Hindlimb muscle (tissue), 1 donor: ENCODE data around the gene ZNF365. TPM values are rescaled to one million over a fixed set of nuclear protein-coding genes. Genes with fewer than 3 reads are reported as not detected.

Experiments used
- DNase-seq: peaks from one replicate; pipeline ENCODE4 v3.0.0-alpha.2; 2013
- polyA plus RNA-seq: library from polyadenylated mRNA; unstranded; fragments of 120-200 nt; gene quantifications from one replicate; pipeline ENCODE4 v1.2.1, GENCODE V29; 2013; ENCODE audit not compliant: insufficient read length

The ZNF365 gene
- polyA plus RNA-seq, 1 donor, result not detected

GRCh38 chr10:62422068-62422590, 48.0 kb downstream of the ZNF365 start:
- no peak for DNase-seq

DNA sequence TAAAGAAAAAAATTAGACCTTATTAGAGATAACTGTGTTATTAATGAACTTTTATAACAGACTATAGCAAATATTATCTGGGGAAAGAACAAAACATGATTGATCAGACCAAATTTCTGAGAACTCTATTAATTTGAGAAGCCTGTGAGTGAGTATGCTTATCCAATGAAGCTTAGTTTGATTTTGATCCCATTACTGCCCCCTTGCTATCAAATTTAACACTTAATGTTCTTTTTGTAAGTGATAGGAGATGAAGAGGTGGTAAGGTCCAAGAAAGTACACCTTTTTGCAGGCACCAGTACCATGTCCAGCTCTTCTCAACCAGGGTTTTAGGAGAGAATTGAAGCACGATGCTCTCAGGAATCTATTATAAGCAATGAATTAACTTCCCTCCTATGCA, 49.9 kb downstream of the ZNF365 start:
- DNase-seq, result no peak

DNA sequence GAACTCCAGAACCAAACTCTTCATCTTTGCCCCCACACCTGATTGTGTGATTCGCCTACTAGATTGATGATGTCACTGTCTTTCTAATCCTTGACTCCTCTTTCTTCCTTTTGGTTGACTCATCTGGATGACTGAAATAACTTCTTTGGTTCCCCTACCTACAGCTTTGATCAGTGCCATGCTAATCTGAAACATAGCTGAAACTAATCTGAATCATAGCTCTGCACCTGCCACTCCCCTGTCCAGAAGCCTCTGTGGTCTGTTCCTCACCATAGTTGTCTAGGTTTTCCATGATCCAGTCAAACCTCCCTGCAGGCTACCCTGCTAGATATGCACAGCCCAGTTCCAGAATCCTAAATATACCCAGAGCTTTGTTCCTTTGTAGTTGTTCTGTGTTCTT, 51.9 kb downstream of the ZNF365 start:
- no peak for DNase-seq

DNA sequence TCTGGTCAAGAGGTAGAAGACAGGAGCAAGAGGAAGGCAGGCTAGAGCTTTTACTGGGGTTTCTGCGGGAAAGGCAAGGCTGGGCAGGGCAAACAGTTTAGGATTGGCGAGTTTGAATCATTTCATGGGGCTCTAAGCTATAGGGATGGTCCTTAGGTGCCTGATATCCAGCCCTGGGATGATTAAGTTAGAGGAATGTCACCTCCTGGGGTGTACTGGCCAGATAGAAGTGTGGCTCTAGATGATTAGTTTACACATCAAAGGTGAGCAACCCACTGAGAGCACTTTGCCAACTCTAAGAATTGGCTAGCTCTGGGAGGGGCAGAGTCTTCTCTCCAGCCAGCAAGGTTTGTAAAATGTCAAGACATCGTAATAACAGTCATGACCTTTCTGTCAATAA, 52.4 kb downstream of the ZNF365 start:
- DNase-seq, result no peak

DNA sequence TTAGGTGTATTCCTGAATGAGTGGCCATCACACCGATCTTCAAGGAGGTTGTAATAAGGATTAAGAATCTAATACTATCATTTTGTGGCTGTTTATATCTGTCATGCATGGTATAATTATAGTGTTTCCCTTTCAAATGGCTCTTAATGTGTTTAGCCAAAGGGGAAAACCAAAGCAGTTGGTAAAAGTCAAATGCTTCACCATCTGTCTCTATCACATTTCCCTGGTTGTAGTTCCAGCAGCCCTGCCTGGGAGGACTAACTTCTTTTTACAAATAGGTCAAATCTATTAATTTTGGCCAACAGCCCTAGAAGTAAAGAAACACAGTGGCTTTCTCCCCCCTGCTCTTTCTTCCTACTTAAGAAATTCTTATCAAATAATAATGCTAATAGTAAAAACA, 56.7 kb downstream of the ZNF365 start:
- DNase-seq, result no peak

- no peak for DNase-seq
These were observed 59.1 kb downstream of the ZNF365 start for GRCh38 chr10:62433181-62433692.

DNA sequence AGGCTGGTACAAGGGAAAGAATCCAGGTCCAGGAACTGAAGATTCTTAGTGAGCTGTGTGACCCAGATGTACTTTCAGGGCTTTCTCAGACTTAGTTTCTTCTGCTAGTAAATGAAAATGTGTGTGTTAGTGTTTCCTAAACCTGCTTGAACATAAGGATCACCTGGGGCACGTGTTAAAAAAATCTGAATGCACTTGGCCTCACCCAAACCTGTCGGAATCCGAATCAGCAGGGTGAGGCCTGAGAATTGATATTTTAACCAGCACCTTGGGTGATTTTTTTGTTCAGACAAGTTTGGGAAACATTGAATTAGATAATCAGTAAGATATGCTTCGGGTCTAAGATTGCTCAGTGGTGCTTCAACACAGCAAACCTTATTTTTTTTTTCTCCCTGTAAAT, 59.7 kb downstream of the ZNF365 start:
- no peak for DNase-seq

- DNase-seq, result peak; percentile 59
These were observed 63.5 kb downstream of the ZNF365 start for GRCh38 chr10:62437696-62438095.

DNA sequence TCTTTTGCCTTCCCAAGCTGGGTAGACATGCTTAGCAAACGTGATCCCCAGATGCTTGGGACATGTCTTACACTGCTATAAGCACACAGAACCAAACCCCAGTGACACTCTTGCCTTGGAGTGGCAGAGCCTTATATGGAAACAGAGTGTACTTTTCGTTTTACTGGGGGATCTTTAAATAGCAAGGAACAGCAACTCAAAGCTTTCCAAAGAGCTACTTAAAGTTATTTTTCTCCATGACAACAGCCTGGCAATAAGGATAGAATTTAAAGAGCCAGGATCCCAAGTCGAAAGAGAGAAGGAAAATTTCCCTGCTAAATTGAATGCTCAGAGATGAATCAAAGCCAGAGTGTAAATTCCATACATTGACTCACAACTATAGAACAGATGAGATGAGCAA, 67.8 kb downstream of the ZNF365 start:
- DNase-seq, result peak; percentile 16

DNA sequence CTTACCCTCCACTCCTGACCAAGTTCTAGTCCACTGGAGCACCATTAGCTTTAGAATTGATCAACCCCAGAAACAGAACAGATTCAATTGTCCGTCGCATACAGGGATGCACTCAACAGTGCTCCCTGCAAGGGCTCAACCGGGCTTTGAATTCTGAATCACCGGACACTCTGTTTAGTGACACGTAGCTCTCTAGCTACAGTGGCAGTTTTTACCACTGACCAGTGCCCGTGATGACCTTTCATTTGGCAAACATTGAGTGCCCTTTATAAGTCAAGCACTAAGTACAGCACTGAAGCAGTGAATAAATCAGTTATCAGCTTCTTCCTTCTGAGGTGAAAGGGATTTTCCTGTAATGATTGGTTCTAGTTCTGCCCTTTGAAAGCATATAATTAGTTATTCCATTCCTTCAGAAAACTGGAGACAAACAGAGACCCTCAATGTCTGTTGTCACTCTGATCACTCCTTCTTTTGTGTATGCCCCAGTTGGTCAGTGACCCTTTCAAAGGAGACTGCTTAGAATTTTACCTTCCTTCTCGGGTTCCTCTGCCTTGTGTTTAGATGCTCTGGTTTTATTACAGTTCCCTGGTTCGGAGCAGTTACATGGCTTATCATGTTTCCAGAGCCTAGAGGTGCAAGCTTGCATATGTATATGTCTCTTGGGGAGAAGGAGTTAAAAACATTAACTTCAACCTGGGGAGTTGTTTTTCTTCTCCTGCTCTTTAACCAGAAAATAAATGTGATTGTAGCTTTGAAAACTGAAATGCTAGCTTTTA, 68.9 kb downstream of the ZNF365 start:
- no peak for DNase-seq

DNA sequence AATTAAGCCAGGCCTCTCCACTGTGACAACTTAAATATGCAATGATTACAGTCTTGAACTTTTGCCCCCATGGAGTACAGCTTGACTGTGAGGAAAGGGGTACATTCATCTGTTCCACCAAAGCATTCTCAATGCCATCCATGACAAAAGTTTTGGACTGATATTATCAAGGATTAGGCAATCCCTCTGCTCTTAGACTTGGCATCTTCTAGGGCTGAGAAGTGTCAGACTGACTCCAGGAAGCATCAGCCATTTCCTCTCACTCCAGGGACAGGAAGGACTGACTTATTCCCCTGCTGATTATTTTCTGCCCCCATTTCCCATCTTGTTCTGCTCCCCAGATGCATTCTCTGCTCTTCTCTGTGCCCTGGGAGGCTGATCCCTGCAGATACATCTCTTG, 69.7 kb downstream of the ZNF365 start:
- DNase-seq, result no peak

- no peak for DNase-seq
These were observed 72.5 kb downstream of the ZNF365 start for GRCh38 chr10:62446627-62447026.

DNA sequence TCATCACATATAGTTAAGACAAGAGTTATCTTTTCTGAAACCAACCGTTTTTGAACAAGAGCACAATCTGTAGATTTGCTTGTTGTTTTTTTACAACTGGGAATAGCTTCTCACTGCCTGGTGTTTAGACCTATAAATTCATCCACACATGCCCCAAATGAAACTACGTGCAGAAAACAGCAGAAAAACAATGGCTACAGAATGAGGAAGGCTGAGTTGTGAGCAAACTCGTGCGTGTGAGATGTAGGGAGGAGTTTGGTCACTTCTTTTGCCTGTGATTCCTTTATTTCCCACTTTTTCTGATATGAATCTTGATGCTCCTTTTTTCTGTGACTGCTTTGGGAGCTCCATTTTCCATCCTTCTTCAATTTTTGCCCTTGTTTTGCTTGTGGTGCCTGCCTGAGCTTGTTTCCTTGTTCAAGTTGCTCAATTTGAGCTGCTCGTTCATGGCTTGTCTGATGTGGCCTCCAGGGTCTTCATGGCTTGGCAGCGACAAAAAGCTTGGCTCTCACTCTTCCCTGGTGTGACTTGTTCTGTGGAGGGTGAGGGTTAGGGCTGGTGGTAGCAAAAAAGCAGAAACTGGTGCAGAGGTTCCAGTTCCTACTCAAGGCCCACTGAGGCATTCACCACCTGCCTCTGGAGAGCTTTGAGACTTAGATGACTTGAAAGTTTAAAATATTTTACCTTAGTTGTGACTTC, 76.9 kb downstream of the ZNF365 start:
- DNase-seq, result no peak

- no peak for DNase-seq
These were observed 77.4 kb downstream of the ZNF365 start for GRCh38 chr10:62451611-62451975.

Other genes with a start within 250 kb of the ZNF365 start
- gene RTKN2, start 105.5 kb upstream of the ZNF365 start, polyA plus RNA-seq, result 3.6 TPM